Endothelial cell of umbilical vein (primary cell): ENCODE data around the gene MDGA2. TPM values are rescaled to one million over a fixed set of nuclear protein-coding genes. Genes with fewer than 3 reads are reported as not detected.

Experiments used
- BruUV-seq: library from RNA; stranded (reverse); fragments of 400-500 nt; replicated peaks from 2 replicates; lab custom pipeline; 2021; lab: Mats Ljungman, UMichigan
- CTCF ChIA-PET: fragments of 300-600, 350-600 bp; sonication (Branson Sonifier 250); formaldehyde crosslinking; loops from one replicate; lab custom pipeline; 2021; ENCODE audit warnings: antibody characterized with exemption, inconsistent platforms; lab: Charles Lee
- POLR2A ChIA-PET: fragments of 300-600, 350-600 bp; sonication (Branson Sonifier 250); formaldehyde crosslinking; loops from one replicate; lab custom pipeline; 2021; ENCODE audit warnings: antibody characterized with exemption, inconsistent platforms; lab: Charles Lee
- DNase-seq: peaks from one replicate; pipeline ENCODE4 v3.0.0-alpha.2; 2011; ENCODE audit warnings: low read depth, low spot score
- FAIRE-seq: peaks from 2 replicates; lab custom pipeline; 2011; peaks lifted over from hg19 to GRCh38; lab: Jason Lieb, UNC
- H2AFZ ChIP-seq: 2 replicates; pipeline ENCODE4 v1.6.0; 2012; ENCODE audit warnings: low read depth, low read length, control low read depth, inconsistent platforms
- H3K27ac ChIP-seq: 2 replicates; pipeline ENCODE4 v1.5.1; 2011; ENCODE audit warnings: low read depth, mild to moderate bottlenecking, control low read depth, low read length, moderate library complexity; ENCODE audit not compliant: insufficient read depth
- H3K27me3 ChIP-seq, 2 experiments: 2 replicates each; pipeline versions ENCODE4 v1.6.0 to v1.6.1; 2011; ENCODE audit warnings: low read length in 2 of 2, mixed read lengths in 1 of 2; ENCODE audit not compliant: control insufficient read depth in 2 of 2, insufficient read depth in 2 of 2
- H3K36me3 ChIP-seq, 2 experiments: 2 replicates in 1 of 2; 3 replicates in 1 of 2; pipeline ENCODE4 v1.5.1; 2011; ENCODE audit warnings: low read length in 2 of 2, mild to moderate bottlenecking in 1 of 2, moderate library complexity in 1 of 2; ENCODE audit not compliant: control insufficient read depth in 2 of 2, insufficient read depth in 2 of 2; ENCODE audit errors: extremely low read depth in 1 of 2
- H3K4me1 ChIP-seq: 3 replicates; pipeline ENCODE4 v1.5.1; 2011; ENCODE audit warnings: mild to moderate bottlenecking, low read length; ENCODE audit not compliant: control insufficient read depth, insufficient read depth; ENCODE audit errors: extremely low read depth
- H3K4me2 ChIP-seq: 2 replicates; pipeline ENCODE4 v1.6.1; 2011; ENCODE audit warnings: low read length, control low read depth, mixed read lengths; ENCODE audit not compliant: insufficient read depth
- H3K4me3 ChIP-seq, 3 experiments: fragments of 200-600 bp in 1 of 3; sonication (generic), shearing (Covaris generic) in 1 of 3; replicated peaks in 1 of 3; 2 replicates each; pipeline ENCODE4 v1.5.1; 2011 to 2016; ENCODE audit warnings: control low read depth in 3 of 3, low read length in 3 of 3, mild to moderate bottlenecking in 2 of 3, inconsistent platforms in 1 of 3, low read depth in 1 of 3, moderate library complexity in 1 of 3; ENCODE audit not compliant: insufficient read depth in 1 of 3
- H3K79me2 ChIP-seq: 2 replicates; pipeline ENCODE4 v1.6.0; 2012; ENCODE audit warnings: low read length, inconsistent platforms; ENCODE audit not compliant: control insufficient read depth, insufficient read depth
- H3K9ac ChIP-seq: replicated peaks from 2 replicates; pipeline ENCODE3; 2011; ENCODE audit warnings: low read length, control low read depth; ENCODE audit not compliant: insufficient read depth; ENCODE audit errors: extremely low read depth
- H3K9me1 ChIP-seq: replicated peaks from 3 replicates; pipeline ENCODE4 v1.6.0; 2011; ENCODE audit warnings: mild to moderate bottlenecking, low read length; ENCODE audit not compliant: control insufficient read depth, insufficient read depth; ENCODE audit errors: extremely low read depth
- H3K9me3 ChIP-seq: replicated peaks from 2 replicates; pipeline ENCODE4 v1.5.1; 2012; ENCODE audit warnings: low read length, inconsistent platforms; ENCODE audit not compliant: control insufficient read depth, insufficient read depth
- H4K20me1 ChIP-seq: replicated peaks from 2 replicates; pipeline ENCODE3; 2011; ENCODE audit warnings: mild to moderate bottlenecking, low read length; ENCODE audit not compliant: control insufficient read depth, insufficient read depth; ENCODE audit errors: extremely low read depth
- EZH2 ChIP-seq: IDR thresholded peaks from 2 replicates; pipeline ENCODE4 v1.6.1; 2012; ENCODE audit warnings: borderline replicate concordance, low read depth, mild to moderate bottlenecking, moderate library complexity, low read length, inconsistent platforms; ENCODE audit not compliant: severe bottlenecking
- FOS ChIP-seq: IDR thresholded peaks from 2 replicates; pipeline ENCODE4 v1.6.1; 2011; ENCODE audit warnings: mild to moderate bottlenecking, low read length, moderate library complexity, borderline replicate concordance; ENCODE audit not compliant: insufficient read depth
- GATA2 ChIP-seq: IDR thresholded peaks from 2 replicates; pipeline ENCODE4 v1.7.0; 2011; ENCODE audit warnings: low read depth, mild to moderate bottlenecking, moderate library complexity, mixed read lengths, low read length; ENCODE audit not compliant: insufficient read length, insufficient read depth
- JUN ChIP-seq: IDR thresholded peaks from 2 replicates; pipeline ENCODE4 v1.6.1; 2011; ENCODE audit warnings: borderline replicate concordance, low read depth; ENCODE audit not compliant: insufficient read length, insufficient read depth
- MAX ChIP-seq: IDR thresholded peaks from 2 replicates; pipeline ENCODE4 v1.6.1; 2011; ENCODE audit not compliant: insufficient read depth, insufficient read length
- MYC ChIP-seq: IDR thresholded peaks from one replicate; pipeline ENCODE4 v1.6.1; 2011; ENCODE audit warnings: mild to moderate bottlenecking, low read depth, low read length
- POLR2A ChIP-seq: IDR thresholded peaks from 2 replicates; pipeline ENCODE4 v1.6.1; 2012; ENCODE audit warnings: low read depth, mild to moderate bottlenecking, control low read depth, low read length
- POLR2AphosphoS5 ChIP-seq: IDR thresholded peaks from 2 replicates; pipeline ENCODE4 v1.6.1; 2012; ENCODE audit warnings: low read depth, mild to moderate bottlenecking, control low read depth, low read length, moderate library complexity; ENCODE audit not compliant: insufficient read depth
- dilution Hi-C: fragments of 300-500 bp; cut with MboI; formaldehyde crosslinking; loops from one replicate; pipeline ENCODE4 v1.15.0; 2019; ENCODE audit warnings: low sequenced_read_pairs; ENCODE audit not compliant: extremely low pct_ligation_motif_present
- intact Hi-C: fragments of 100-400 bp; cut with micrococcal nuclease; formaldehyde crosslinking; loops from one replicate; pipeline ENCODE4 v1.10.0; 2022
- polyA plus RNA-seq, 4 experiments: library from polyadenylated mRNA; depleted of rRNA in 3 of 4; stranded (reverse) in 3 of 4; unstranded in 1 of 4; fragments of >200 nt; gene quantifications; 2 replicates each; pipeline versions ENCODE4 v1.2.1 to v1.2.3, GENCODE V29; 2011 to 2012; ENCODE audit warnings: missing spikeins in 1 of 4
- total RNA-seq: library from RNA; stranded (reverse); gene quantifications from 2 replicates; pipeline ENCODE4 v1.2.3, GENCODE V29; 2021

MDGA2 gene
- total and polyA plus RNA-seq, 2 donors (not counting 3 experiments of a cell fraction or from before 2014, with no cell fraction given) = not detected

- Histone ChIP-seq H3K36me3 (no peaks in the 10 kb centered on the region), H3K4me2 (peak overlapping the region; percentile 36), H3K27me3 (peaks cover 27 to 35% of the 10 kb centered on the region in 2 experiments), H2AFZ (no peak overlapping the region), H3K9ac (no peak overlapping the region), H3K9me1 (no peaks in the 10 kb centered on the region), H3K4me1 (peaks cover 3% of the 10 kb centered on the region), H4K20me1 (no peaks in the 10 kb centered on the region), H3K9me3 (no peaks in the 10 kb centered on the region), H3K79me2 (no peaks in the 10 kb centered on the region), H3K27ac (no peak overlapping the region), H3K4me3 (peak overlapping the region in 1 of 3 experiments; percentile 2)
- no peak for FAIRE-seq
- TF ChIP-seq FOS (no peak), EZH2 (peak; percentile 7), MAX (no peak)
- ChIA-PET CTCF (no interaction called here), POLR2A (no interaction called here)
- intact Hi-C loops = no loop called here
- dilution Hi-C loops = no loop called here
- no peak for DNase-seq
- BruUV-seq = no TSS peak
Observed at GRCh38 chr14:47674148-47674542, 1.3 kb downstream of the MDGA2 start.

- no peaks in the 10 kb centered on the region for H3K36me3 ChIP-seq
- H3K9ac ChIP-seq = no peak overlapping the region
- no peaks in the 10 kb centered on the region for H3K27me3 ChIP-seq
- no peaks in the 10 kb centered on the region for H3K9me1 ChIP-seq
- H3K4me3 ChIP-seq = no peak overlapping the region
- intact Hi-C loops = no loop called here
- no peaks in the 10 kb centered on the region for H3K79me2 ChIP-seq
- no peaks in the 10 kb centered on the region for H3K9me3 ChIP-seq
- no peak for FAIRE-seq
- no peak overlapping the region for H3K27ac ChIP-seq
- no peak overlapping the region for H2AFZ ChIP-seq
- H3K4me2 ChIP-seq = no peak overlapping the region
- H4K20me1 ChIP-seq = no peaks in the 10 kb centered on the region
- no TSS peak for BruUV-seq
- no peak for DNase-seq
- TF ChIP-seq JUN (no peak), EZH2 (no peak), MYC (no peak), POLR2A (no peak), GATA2 (no peak), POLR2AphosphoS5 (no peak)
- POLR2A ChIA-PET = no interaction called here
- CTCF ChIA-PET = no interaction called here
- no peaks in the 10 kb centered on the region for H3K4me1 ChIP-seq
- dilution Hi-C loops = no loop called here
Observed at GRCh38 chr14:47665337-47666134, 9.9 kb downstream of the MDGA2 start.
